Body of pancreas (tissue), 4 donors: Measurements from ENCODE around the gene GTPBP1. TPM values are rescaled to one million over a fixed set of nuclear protein-coding genes. Genes with fewer than 3 reads are reported as not detected.

Source experiments
- ATAC-seq: fragments of 150-250 bp; one replicate; pipeline ENCODE4 v1.9.1; 2016
- DNase-seq, 4 donors: peaks; one replicate each; pipeline ENCODE4 v3.0.0-alpha.2; 2019
- H3K27ac ChIP-seq, 4 donors: fragments of 200-600 bp; sonication (generic); 1 replicate in 3 of 4; 2 replicates in 1 of 4; pipeline versions ENCODE4 v1.5.1 to v1.6.1; 2016 to 2019; ENCODE audit warnings: mild to moderate bottlenecking in 1 of 4, mixed read lengths in 1 of 4, moderate library complexity in 1 of 4
- H3K27me3 ChIP-seq, 2 donors: fragments of 200-600 bp; sonication (generic); one replicate each; pipeline ENCODE4 v1.6.0; 2016; ENCODE audit warnings: mild to moderate bottlenecking in 1 of 2
- H3K36me3 ChIP-seq, 2 donors: fragments of 200-600 bp; sonication (generic); replicated peaks in 1 of 2; 2 replicates each; pipeline ENCODE4 v1.5.1; 2016; ENCODE audit warnings: low read depth in 2 of 2; ENCODE audit not compliant: insufficient read depth in 1 of 2
- H3K4me1 ChIP-seq: fragments of 200-600 bp; sonication (generic); one replicate; pipeline ENCODE4 v1.6.0; 2016
- H3K4me3 ChIP-seq, 2 donors: fragments of 200-600 bp; sonication (generic); 1 replicate in 1 of 2; 2 replicates in 1 of 2; pipeline ENCODE4 v1.5.1; 2016 to 2019
- H3K9me3 ChIP-seq, 3 donors: fragments of 200-600 bp; sonication (generic); 1 replicate in 2 of 3; 2 replicates in 1 of 3; pipeline ENCODE4 v1.5.1; 2016
- POLR2A ChIP-seq, 3 donors: fragments of 450-650 bp; IDR thresholded peaks; one replicate each; pipeline ENCODE4 v1.6.1; 2016; ENCODE audit warnings: antibody characterized with exemption in 3 of 3, mild to moderate bottlenecking in 2 of 3
- WGBS, 2 donors: methylation state at CpG; one replicate each; pipeline ENCODE4 v1.1.5; 2017; 5-methylcytosine and 5-hydroxymethylcytosine counted together
- intact Hi-C: fragments of 100-400 bp; cut with DNase I; formaldehyde crosslinking; loops from one replicate; pipeline ENCODE4 v1.15.1; 2023
- total RNA-seq, 2 donors: library from RNA; depleted of rRNA; stranded (reverse); fragments of >200 nt; gene quantifications; one replicate each; pipeline ENCODE4 v1.1.0, GENCODE V29; 2016
- TF ChIP-seq, protein P1 (sequence below), 7 experiments: fragments of 450-650 bp in 4 of 7; fragments of 200-600 bp in 3 of 7; sonication (generic) in 3 of 7; IDR thresholded peaks; one replicate each; pipeline ENCODE4 v1.5.1; 2016 to 2019; ENCODE audit warnings: antibody characterized with exemption in 7 of 7

The GTPBP1 gene
- total RNA-seq, 2 donors from 2014 or later, result 34.0 to 53.4 TPM

- intact Hi-C loops, result no loop called here
- TF ChIP-seq, protein P1, sequence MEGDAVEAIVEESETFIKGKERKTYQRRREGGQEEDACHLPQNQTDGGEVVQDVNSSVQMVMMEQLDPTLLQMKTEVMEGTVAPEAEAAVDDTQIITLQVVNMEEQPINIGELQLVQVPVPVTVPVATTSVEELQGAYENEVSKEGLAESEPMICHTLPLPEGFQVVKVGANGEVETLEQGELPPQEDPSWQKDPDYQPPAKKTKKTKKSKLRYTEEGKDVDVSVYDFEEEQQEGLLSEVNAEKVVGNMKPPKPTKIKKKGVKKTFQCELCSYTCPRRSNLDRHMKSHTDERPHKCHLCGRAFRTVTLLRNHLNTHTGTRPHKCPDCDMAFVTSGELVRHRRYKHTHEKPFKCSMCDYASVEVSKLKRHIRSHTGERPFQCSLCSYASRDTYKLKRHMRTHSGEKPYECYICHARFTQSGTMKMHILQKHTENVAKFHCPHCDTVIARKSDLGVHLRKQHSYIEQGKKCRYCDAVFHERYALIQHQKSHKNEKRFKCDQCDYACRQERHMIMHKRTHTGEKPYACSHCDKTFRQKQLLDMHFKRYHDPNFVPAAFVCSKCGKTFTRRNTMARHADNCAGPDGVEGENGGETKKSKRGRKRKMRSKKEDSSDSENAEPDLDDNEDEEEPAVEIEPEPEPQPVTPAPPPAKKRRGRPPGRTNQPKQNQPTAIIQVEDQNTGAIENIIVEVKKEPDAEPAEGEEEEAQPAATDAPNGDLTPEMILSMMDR (IDR thresholded peaks at IDR 0.05), result no peak
- TF ChIP-seq POLR2A (IDR thresholded peaks at IDR 0.05), result no peak
- peak in 1 of 4 donors; percentile 6 for DNase-seq
- Histone ChIP-seq H3K9me3 (no peaks in the 10 kb centered on the region), H3K4me3 (no peak overlapping the region), H3K4me1 (peaks cover 41% of the 10 kb centered on the region), H3K36me3 (peaks cover 0 to 47% of the 10 kb centered on the region in 2 donors), H3K27ac (no peak overlapping the region), H3K27me3 (no peaks in the 10 kb centered on the region)
- no peak for ATAC-seq
- WGBS, 2 donors, result 88 to 97% methylated on average over 6 of the region's 6 CpGs
Measured at GRCh38 chr22:38729946-38730345, 24.2 kb downstream of the GTPBP1 start.

DNA sequence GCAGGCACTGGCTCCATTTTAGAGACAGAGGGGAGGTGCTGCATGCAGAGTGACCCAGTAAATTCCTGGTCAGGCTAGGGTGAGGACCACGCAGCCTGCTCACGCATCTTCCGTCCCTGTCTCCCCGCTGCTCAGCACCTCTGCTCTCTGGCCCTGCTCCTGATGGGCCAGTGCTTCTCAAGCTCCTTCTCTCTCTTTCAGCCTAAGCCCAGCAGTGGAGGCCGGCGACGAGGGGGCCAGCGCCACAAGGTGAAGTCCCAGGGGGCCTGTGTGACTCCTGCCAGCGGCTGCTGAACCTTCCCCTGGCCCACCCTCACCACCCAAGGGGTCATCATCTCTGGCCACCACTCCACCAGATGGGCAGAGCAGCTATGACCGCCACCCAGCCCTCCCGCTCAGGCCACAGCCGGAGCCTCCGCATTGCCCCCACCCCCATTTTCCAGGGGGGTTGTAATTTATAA lies 24.7 kb downstream of the GTPBP1 start:
- H3K4me1 ChIP-seq, result peaks cover 46% of the 10 kb centered on the region
- 93 to 96% methylated on average over 13 of the region's 13 CpGs for WGBS, 2 donors
- H3K36me3 ChIP-seq, result peaks cover 0 to 47% of the 10 kb centered on the region in 2 donors
- no peak for TF ChIP-seq POLR2A (IDR thresholded peaks at IDR 0.05)
- TF ChIP-seq, protein P1 (IDR thresholded peaks at IDR 0.05), result no peak
- peak overlapping the region in 1 of 4 donors; percentile 94 for H3K27ac ChIP-seq
- intact Hi-C loops, result no loop called here
- no peaks in the 10 kb centered on the region for H3K27me3 ChIP-seq
- no peak overlapping the region for H3K4me3 ChIP-seq
- H3K9me3 ChIP-seq, result no peaks in the 10 kb centered on the region
- DNase-seq (peak in 1 of 4 donors; percentile 11), ATAC-seq (no peak)

GRCh38 chr22:38731703-38732161 lies 26.0 kb downstream of the GTPBP1 start:
- H3K4me3 ChIP-seq, result no peak overlapping the region
- DNase-seq (peak in 1 of 4 donors; percentile 15), ATAC-seq (no peak)
- intact Hi-C loops, result no loop called here
- no peak for TF ChIP-seq POLR2A (IDR thresholded peaks at IDR 0.05)
- TF ChIP-seq, protein P1 (IDR thresholded peaks at IDR 0.05), result no peak
- no peaks in the 10 kb centered on the region for H3K27me3 ChIP-seq
- peaks cover 0 to 45% of the 10 kb centered on the region in 2 donors for H3K36me3 ChIP-seq
- 50 to 81% methylated on average over 2 to 6 of the region's 6 CpGs for WGBS, 2 donors
- no peaks in the 10 kb centered on the region for H3K9me3 ChIP-seq
- peaks cover 53% of the 10 kb centered on the region for H3K4me1 ChIP-seq
- peak overlapping the region; percentile 85 to 94 (median 90) for H3K27ac ChIP-seq

- ATAC-seq, result peak; percentile 57
- TF ChIP-seq, protein P1 (IDR thresholded peaks at IDR 0.05), result peak in 3 of 7 experiments; percentile 28 to 34 (median 34)
- TF ChIP-seq POLR2A (IDR thresholded peaks at IDR 0.05), result peak in 2 of 3 donors; percentile 48 to 53
- WGBS, 2 donors, result 28 to 29% methylated on average over 13 of the region's 13 CpGs
- intact Hi-C loops, result no loop called here
- Histone ChIP-seq H3K27ac (peak overlapping the region; percentile 85 to 94 (median 90)), H3K4me1 (peaks cover 53% of the 10 kb centered on the region), H3K4me3 (no peak overlapping the region), H3K27me3 (no peaks in the 10 kb centered on the region), H3K9me3 (no peaks in the 10 kb centered on the region), H3K36me3 (peaks cover 2 to 43% of the 10 kb centered on the region in 2 donors)
- DNase-seq, result peak; percentile 69 to 84 (median 78)
Measured at GRCh38 chr22:38732251-38732815, 26.6 kb downstream of the GTPBP1 start.
